RWPE2 (cell line): ENCODE results near the gene CNOT2.
A peak's percentile ranks its signal among the peaks of the same experiment; 100 is the strongest.

ENCODE experiments used
- ATAC-seq: fragments of 200-7000 bp; cut with Tn5 transposase; 3 replicates; pipeline ENCODE4 v1.9.1; 2021; ENCODE audit warnings: low read depth
- DNase-seq: peaks from one replicate; pipeline ENCODE4 v3.0.0-alpha.2; 2020; ENCODE audit warnings: low spot score
- H3K27ac ChIP-seq: fragments of 450-650 bp; 2 replicates; pipeline ENCODE4 v1.5.1; 2017; ENCODE audit warnings: mild to moderate bottlenecking; ENCODE audit not compliant: poor library complexity, severe bottlenecking
- H3K27me3 ChIP-seq: fragments of 250-450 bp; sonication (Bioruptor Pico); 2 replicates; pipeline ENCODE4 v1.5.1; 2021; ENCODE audit warnings: mild to moderate bottlenecking, moderate library complexity; ENCODE audit not compliant: insufficient read depth, poor library complexity, severe bottlenecking
- H3K36me3 ChIP-seq: fragments of 250-450 bp; sonication (Bioruptor Pico); 2 replicates; pipeline ENCODE4 v1.5.1; 2020; ENCODE audit warnings: low read depth, mild to moderate bottlenecking, moderate library complexity
- H3K4me1 ChIP-seq: fragments of 250-450 bp; sonication (Bioruptor Pico); 2 replicates; pipeline ENCODE4 v1.5.1; 2021; ENCODE audit warnings: mild to moderate bottlenecking, moderate library complexity; ENCODE audit not compliant: insufficient read depth, poor library complexity, severe bottlenecking
- H3K4me3 ChIP-seq: fragments of 250-450 bp; sonication (Bioruptor Pico); 2 replicates; pipeline ENCODE4 v1.5.1; 2021; ENCODE audit warnings: mild to moderate bottlenecking, moderate library complexity; ENCODE audit not compliant: severe bottlenecking
- H3K9me3 ChIP-seq: fragments of 250-450 bp; sonication (Bioruptor Pico); 2 replicates; pipeline ENCODE4 v1.5.1; 2021; ENCODE audit warnings: mild to moderate bottlenecking, moderate library complexity; ENCODE audit not compliant: severe bottlenecking
- TF ChIP-seq, protein P1 (sequence below): fragments of 450-650 bp; IDR thresholded peaks from one replicate; pipeline ENCODE4 v1.5.1; 2017; ENCODE audit warnings: mild to moderate bottlenecking, moderate library complexity; ENCODE audit not compliant: poor library complexity, severe bottlenecking

Gene CNOT2

DNA sequence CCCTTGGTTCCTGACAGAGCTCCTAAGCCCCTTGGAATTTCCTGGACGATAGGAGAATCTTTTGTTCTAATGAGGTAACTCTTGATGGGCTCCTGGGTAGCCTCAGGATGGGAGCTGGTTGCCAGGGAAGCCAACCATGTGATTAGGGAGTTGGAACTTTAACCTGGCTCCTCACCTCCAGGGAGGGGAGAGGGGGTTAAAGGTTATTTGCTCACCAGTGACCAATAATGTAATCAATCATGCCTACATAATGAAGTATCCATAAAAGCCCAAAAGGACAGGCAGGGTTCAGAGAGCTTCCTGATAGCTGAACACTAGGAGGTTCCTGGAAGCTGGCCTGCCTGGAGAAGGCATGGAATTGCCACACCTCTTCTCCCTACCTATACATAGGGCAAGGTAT, 6.2 kb upstream of the CNOT2 start:
- H3K4me3 ChIP-seq = no peak overlapping the region
- H3K4me1 ChIP-seq = peaks cover 5% of the 10 kb centered on the region
- no peak for DNase-seq
- H3K36me3 ChIP-seq = peaks cover 31% of the 10 kb centered on the region
- ATAC-seq = no peak
- no peaks in the 10 kb centered on the region for H3K9me3 ChIP-seq
- no peak overlapping the region for H3K27ac ChIP-seq
- TF ChIP-seq, protein P1, sequence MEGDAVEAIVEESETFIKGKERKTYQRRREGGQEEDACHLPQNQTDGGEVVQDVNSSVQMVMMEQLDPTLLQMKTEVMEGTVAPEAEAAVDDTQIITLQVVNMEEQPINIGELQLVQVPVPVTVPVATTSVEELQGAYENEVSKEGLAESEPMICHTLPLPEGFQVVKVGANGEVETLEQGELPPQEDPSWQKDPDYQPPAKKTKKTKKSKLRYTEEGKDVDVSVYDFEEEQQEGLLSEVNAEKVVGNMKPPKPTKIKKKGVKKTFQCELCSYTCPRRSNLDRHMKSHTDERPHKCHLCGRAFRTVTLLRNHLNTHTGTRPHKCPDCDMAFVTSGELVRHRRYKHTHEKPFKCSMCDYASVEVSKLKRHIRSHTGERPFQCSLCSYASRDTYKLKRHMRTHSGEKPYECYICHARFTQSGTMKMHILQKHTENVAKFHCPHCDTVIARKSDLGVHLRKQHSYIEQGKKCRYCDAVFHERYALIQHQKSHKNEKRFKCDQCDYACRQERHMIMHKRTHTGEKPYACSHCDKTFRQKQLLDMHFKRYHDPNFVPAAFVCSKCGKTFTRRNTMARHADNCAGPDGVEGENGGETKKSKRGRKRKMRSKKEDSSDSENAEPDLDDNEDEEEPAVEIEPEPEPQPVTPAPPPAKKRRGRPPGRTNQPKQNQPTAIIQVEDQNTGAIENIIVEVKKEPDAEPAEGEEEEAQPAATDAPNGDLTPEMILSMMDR = no peak
- H3K27me3 ChIP-seq = no peaks in the 10 kb centered on the region

GRCh38 chr12:70240673-70241072, 2.6 kb upstream of the CNOT2 start:
- TF ChIP-seq, protein P1 = no peak
- Histone ChIP-seq H3K9me3 (no peaks in the 10 kb centered on the region), H3K4me3 (no peak overlapping the region), H3K4me1 (peaks cover 20% of the 10 kb centered on the region), H3K36me3 (peaks cover 45% of the 10 kb centered on the region), H3K27ac (no peak overlapping the region), H3K27me3 (no peaks in the 10 kb centered on the region)
- DNase-seq (no peak), ATAC-seq (no peak)

DNA sequence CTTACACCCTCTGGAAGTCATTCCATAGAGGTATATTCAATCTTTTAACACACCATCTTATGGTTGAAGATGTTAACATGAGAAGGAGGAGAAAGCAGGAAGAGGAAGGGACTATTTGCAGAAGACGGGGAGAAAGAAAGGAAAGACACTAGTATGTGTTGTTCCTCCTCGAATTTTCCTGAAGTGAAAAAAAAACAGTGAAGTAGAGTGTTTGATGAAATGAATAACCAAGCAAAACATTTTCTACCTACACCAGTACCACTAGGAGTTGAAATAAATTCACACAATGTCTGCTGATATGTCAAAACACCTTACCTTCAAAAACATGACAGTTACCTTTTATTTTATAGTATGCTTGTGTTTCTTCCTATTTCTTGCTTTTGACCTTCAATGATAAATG, 1.4 kb upstream of the CNOT2 start:
- ATAC-seq = no peak
- Histone ChIP-seq H3K36me3 (peaks cover 51% of the 10 kb centered on the region), H3K4me1 (peaks cover 29% of the 10 kb centered on the region), H3K4me3 (peak overlapping the region; percentile 57), H3K9me3 (no peaks in the 10 kb centered on the region), H3K27me3 (no peaks in the 10 kb centered on the region), H3K27ac (peak overlapping the region; percentile 94)
- no peak for DNase-seq
- TF ChIP-seq, protein P1 = no peak

- Histone ChIP-seq H3K4me3 (peak overlapping the region; percentile 57), H3K27ac (peak overlapping the region; percentile 94), H3K9me3 (no peaks in the 10 kb centered on the region), H3K36me3 (peaks cover 57% of the 10 kb centered on the region), H3K27me3 (no peaks in the 10 kb centered on the region), H3K4me1 (peaks cover 35% of the 10 kb centered on the region)
- ATAC-seq (peak; percentile 63), DNase-seq (peak; percentile 55)
- TF ChIP-seq, protein P1 = no peak
Measured at GRCh38 chr12:70243510-70244371, 508 bp downstream of the CNOT2 start.

- no peak for DNase-seq
- ATAC-seq = no peak
- no peaks in the 10 kb centered on the region for H3K27me3 ChIP-seq
- peaks cover 59% of the 10 kb centered on the region for H3K36me3 ChIP-seq
- H3K4me3 ChIP-seq = peak overlapping the region; percentile 57
- H3K4me1 ChIP-seq = peaks cover 42% of the 10 kb centered on the region
- peak overlapping the region; percentile 94 for H3K27ac ChIP-seq
- TF ChIP-seq, protein P1 = no peak
- no peaks in the 10 kb centered on the region for H3K9me3 ChIP-seq
Measured at GRCh38 chr12:70244409-70244808, 1.2 kb downstream of the CNOT2 start.
